T-helper 1 cell treated with Interleukin-12 subunit alpha and Interleukin-12 subunit beta and Interleukin-4 antibody, amounts not matched to agents 30 ng/mL and 1 ng/mL, for 36 hours (primary cell): Measurements from ENCODE around the gene KIRREL1. TPM values are rescaled to one million over a fixed set of nuclear protein-coding genes. Genes with fewer than 3 reads are reported as not detected.

ENCODE experiments used
- intact Hi-C: fragments of 100-400 bp; cut with micrococcal nuclease; formaldehyde crosslinking; loops from one replicate; pipeline ENCODE4 v1.15.1; 2024
- total RNA-seq: library from RNA; stranded (reverse); gene quantifications from 2 replicates; pipeline ENCODE4 v1.2.3, GENCODE V29; 2022

KIRREL1 gene
- total RNA-seq: not detected in 2 replicates

GRCh38 chr1:157993147-157993917 is at the start of gene KIRREL1:
Gene KIRREL1 (plus strand): TSS chr1:157993645. CDS start chr1:157993677, 32 bp downstream.
- intact Hi-C loops: loop anchor here (2.0 kb wide), 1 partner anchor 43 kb away; no protein-coding TSS in a partner anchor

GRCh38 chr1:157944663-157945280 is 48.7 kb upstream of the KIRREL1 start:
- intact Hi-C loops: no loop called here

DNA sequence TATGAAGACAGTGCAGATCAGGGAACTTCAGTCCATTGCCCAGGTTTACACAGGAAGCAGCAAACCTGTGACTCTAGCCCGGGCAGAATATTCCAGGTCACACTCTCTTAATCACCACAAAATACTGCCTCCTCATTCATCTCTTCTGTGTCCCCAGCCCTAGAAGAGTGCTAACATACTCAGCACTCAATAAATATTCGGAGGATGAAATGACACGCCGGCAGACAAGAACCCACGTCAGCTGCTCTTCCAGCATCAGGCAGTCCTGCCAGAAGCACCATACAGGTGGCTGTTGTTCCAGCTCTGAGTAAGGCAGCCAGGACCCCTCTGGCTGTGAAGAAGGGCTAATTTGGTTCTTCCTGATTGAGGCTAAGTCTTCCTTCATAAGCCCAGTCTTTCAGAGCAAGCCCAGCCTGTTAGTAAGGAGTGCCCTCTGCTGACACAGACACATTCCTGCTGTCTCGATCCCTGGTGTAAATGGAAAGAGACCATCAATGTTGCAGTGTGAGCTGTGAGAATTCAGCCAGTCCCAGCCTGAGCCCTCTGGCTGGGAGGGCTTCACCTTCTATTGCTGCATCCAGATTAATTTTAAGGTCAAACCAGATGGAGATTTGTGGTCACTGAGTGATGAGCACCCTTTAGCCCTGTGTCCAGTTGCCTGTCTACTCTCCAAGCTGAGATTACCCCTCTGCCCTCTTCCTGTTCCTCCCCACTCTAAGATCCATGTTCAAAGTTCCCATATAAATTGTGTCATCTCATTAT is 45.0 kb upstream of the KIRREL1 start:
- intact Hi-C loops: no loop called here

DNA sequence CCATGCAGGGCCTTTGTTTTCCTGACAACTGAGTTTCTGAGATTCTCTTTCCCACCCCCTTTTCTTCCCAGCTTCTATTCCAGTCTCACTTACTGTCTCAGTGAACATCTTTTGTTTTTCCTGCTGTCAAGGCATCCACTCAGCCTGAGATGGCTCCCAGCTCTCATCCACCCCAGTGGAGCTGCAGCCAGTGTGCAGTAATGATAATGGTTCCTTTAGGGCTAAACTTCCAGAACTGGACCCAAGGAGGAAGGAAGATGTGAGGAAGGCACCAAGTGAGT is 44.4 kb upstream of the KIRREL1 start:
- intact Hi-C loops: no loop called here

DNA sequence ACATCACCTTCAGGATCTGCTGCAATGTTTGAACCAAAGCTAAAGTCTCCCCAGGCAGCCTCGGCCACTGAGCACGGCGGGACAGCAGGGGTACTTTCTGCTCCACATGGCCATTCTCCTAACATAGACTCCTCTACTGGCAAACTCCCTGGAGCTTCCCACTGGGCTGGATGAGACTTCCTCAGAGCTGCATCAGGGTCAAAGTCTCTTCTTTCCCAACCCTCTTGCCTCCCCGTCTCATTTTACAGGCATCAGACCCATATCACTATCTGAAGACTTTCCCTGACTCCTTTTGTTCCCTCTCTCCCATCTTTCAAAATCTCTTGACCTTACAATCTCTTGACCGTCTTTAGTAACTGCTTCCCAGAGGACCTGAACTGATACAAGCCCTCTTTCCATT is 42.2 kb upstream of the KIRREL1 start:
- intact Hi-C loops: no loop called here

DNA sequence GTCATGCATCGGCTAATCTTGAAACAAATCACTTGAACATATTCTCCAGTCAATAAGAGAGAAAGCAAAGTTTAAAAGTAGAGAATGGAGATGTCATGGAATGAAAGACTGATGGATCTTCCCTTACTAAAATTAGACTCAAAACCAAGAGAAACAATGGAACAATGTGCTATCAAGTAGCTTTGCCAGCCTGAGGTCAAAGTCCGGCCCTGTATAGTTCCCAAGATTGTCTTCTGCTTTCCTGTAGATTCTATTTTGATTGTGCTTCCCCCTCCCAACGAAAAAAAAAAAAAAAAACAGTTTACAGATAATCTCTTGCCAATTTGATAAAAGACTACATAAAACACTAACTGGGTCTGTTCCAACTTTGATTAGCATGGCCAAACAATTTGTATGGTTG is 40.8 kb upstream of the KIRREL1 start:
- intact Hi-C loops: no loop called here

DNA sequence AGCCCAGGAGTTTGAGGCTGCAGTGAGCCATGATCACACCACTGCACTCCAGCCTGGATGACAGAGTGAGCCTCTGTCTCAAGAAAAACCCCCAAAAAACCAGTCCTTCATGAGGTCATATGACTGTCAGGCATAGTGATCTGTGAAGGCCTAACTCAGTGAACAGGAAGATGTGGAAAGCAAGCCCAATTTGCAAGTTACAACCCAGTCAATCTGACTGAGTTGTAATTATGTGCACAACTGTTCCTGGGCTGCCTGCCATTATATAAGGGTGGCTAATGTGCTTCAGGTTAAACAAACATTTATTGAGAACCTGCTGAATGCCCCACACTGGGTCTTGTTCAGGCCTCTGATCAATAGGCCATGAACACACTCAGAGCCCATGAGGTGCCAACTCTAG is 38.2 kb upstream of the KIRREL1 start:
- intact Hi-C loops: no loop called here

- intact Hi-C loops: no loop called here
Observed at GRCh38 chr1:157955857-157956256, 37.6 kb upstream of the KIRREL1 start.

- intact Hi-C loops: no loop called here
Observed at GRCh38 chr1:157956732-157957131, 36.7 kb upstream of the KIRREL1 start.

- intact Hi-C loops: no loop called here
Observed at GRCh38 chr1:157958263-157958662, 35.2 kb upstream of the KIRREL1 start.

DNA sequence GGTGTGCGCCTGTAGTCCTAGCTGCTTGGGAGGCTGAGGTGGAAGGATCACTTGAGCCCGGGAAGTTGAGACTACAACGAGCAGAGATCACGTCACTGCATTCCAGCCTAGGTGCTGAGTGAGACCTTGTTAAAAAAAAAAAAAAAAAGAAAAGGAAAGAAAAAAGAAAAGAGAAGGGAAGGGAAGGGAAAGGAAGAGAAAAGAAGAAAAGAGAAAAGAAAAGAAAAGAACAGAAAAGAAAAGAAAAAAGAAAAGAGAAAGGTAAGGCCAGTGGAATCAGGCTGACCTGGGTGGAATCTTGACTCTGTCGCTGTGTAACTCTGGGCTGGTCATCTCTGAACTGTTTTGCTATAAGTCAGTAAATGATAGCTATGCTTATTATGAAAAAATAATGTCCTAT is 33.7 kb upstream of the KIRREL1 start:
- intact Hi-C loops: no loop called here

DNA sequence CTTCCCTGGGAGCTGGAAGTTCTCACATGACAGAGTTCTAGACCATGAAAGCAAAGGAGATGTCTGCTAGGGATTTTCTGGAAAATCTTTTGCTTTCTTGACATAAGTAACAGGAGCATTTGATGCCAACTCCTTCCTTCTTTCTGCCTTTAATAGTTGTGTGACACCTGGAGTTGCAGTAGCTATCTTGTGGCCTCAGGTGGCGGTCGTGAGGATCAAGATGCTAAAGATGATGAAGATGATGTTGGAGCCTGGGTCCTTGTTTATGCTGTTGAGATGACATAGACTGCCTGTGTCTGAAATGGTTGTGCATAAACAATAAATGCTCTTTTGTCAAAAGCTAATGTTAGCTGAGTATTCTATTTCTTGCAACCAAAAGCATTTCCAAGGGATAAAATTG is 32.7 kb upstream of the KIRREL1 start:
- intact Hi-C loops: no loop called here

DNA sequence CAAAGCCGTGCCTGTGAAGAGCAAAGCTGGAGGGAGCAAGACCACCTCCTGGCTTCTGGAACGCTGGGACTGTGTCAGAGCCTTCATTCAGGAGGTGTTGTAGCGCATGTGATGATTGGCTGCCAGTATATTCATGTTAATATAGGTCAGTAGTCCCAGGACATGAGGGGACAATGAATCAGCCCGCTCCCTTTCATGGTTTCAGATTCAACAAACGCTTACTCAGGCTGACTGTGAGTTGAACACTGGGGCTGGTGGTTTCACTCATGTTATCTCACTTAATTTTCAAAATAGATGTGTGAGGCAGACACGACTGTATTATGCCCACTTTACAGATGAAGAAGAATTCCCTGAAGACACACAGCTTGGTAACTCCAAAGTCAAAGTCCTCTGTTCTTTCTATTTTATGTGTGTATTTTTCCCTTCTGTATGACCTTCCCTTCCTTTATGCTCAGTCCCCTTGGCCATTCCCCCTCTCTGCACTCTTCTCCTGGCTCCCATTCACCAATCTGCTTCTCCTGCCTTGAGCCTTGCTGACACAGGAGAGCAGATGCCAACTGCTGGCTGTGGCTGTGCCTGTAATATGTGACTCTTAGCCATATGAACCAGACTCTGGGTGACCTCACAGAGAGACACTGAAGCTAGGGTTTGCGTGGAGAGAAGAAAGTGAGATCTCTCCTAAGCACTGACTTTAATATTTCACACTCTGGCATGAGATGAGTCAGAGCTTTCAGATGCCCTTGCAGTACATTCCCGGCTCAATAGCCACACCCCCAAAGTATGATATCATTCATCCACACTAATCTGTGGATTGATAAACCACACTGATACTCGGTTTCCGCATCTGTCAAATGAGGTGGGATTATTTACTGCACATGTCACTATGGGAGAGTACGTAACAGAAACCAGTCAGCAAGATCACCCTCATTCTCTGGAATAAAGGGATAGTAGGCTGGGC is 31.4 kb upstream of the KIRREL1 start:
- intact Hi-C loops: loop anchor here (2.0 kb wide), 1 partner anchor 75 kb away; no protein-coding TSS in a partner anchor

DNA sequence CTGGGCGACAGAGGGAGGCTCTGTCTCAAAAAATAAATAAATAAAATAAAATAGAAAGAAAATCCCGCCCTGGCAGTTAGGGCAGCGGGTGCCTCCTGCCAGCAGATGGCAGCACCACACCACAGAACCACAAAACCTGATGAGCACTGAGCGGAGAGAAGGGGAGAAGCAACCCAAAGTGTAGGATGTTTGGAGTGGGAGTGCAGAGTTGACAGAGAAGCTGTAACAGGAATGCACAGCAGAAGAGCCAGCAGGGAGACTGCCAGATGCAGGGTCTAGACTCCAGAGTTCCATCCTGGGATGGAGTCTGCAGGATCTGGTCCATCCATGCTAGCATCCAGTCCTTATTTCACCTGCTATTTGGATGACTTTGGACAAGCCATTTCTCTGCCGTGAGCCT is 29.7 kb upstream of the KIRREL1 start:
- intact Hi-C loops: loop anchor here (1.0 to 2.0 kb wide), 4 partner anchors 73 to 1035 kb away; no protein-coding TSS in a partner anchor

DNA sequence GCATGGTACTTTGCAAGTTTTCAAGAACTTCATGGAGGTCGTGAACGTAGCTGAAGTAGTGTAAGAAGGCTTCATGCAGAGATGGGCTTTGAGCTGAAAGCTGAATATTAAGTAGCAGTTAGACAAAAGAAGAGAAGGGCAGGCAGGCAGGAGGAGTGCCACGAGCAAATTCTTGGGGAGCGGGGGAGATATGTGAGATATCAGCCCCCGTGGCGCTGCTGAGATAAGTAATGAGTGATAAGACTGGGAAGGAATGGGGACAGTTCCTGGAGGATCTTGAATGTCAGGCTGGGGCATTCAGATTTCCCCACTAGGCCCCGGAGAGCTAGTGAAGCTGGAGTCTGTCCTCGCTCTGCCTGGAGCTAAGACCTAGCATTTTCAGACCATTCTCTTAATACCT is 27.9 kb upstream of the KIRREL1 start:
- intact Hi-C loops: no loop called here

GRCh38 chr1:157966031-157966537 is 27.4 kb upstream of the KIRREL1 start:
- intact Hi-C loops: no loop called here

- intact Hi-C loops: no loop called here
Observed at GRCh38 chr1:157967205-157967604, 26.2 kb upstream of the KIRREL1 start.

DNA sequence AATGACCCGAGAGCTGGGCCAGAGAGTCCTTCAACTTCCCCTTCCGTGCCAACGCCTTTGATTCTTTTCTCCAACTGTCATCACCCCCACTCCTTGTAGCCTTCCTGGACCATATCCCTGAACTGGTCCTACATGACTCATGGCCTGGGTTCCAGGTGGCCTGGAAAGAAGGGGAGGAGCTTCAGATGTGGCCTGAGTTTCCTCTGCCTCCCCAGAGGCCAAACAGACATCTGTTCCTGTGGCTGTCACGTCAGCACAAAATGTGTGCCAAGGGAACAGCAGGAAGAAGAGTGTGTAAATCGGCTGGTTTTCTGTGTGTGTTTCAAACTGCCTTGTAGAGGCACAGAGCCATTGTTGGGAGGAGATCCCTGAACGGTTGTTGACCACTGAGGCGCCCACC is 24.9 kb upstream of the KIRREL1 start:
- intact Hi-C loops: no loop called here

DNA sequence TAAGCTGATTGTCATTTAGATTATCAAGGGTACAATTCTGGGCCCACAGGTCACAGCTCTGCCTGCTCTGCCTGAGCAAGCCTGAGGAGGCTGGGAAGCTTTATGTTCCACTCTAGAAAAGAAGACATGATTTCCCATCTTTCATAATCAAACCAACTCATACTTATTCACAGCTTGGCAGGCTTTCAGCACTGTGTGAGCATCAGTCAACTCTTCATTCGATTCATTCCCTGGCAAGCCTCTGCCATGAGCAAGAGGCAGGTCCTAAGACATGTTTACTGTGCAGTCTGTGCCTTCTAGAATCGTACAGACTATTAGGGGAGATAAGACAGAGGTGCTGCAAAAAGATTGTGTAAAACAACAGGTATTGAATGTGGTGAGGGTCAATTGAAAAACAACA is 24.5 kb upstream of the KIRREL1 start:
- intact Hi-C loops: no loop called here

GRCh38 chr1:157969697-157970485 is 23.6 kb upstream of the KIRREL1 start:
- intact Hi-C loops: no loop called here
